ENCODE measurements around the gene MKNK1.

MKNK1 gene

GRCh38 chr1:46616277-46617107 lies 12.4 kb upstream of the MKNK1 start, which contains the start of gene MOB3C:
Gene MOB3C, minus strand, starts transcription at chr1:46616811. Its CDS starts 3,490 bp downstream, at chr1:46613321.
- H3K4me3 ChIP-seq (ENCODE audit: low read length), result peak within 1 kb of the TSS; percentile 86
- H3K9ac ChIP-seq (ENCODE audit: low read length), result peak within 1 kb of the TSS; percentile 54
- no peaks in the 10 kb centered on the region for H3K27me3 ChIP-seq (ENCODE audit: control insufficient read depth, insufficient read depth, low read length)
- peak within 1 kb of the TSS; percentile 88 for H3K27ac ChIP-seq (ENCODE audit: low read depth, low read length)
- H3K4me1 ChIP-seq (ENCODE audit: control insufficient read depth, insufficient read depth, low read length), result peaks cover 28% of the 10 kb centered on the region
- H3K36me3 ChIP-seq (ENCODE audit: control insufficient read depth, insufficient read depth, low read length), result no peaks in the 10 kb centered on the region

GRCh38 chr1:46615735-46616134 lies 11.7 kb upstream of the MKNK1 start:
- no peaks in the 10 kb centered on the region for H3K36me3 ChIP-seq (ENCODE audit: control insufficient read depth, insufficient read depth, low read length)
- H3K27me3 ChIP-seq (ENCODE audit: control insufficient read depth, insufficient read depth, low read length), result no peaks in the 10 kb centered on the region
- peak overlapping the region; percentile 86 for H3K4me3 ChIP-seq (ENCODE audit: low read length)
- H3K9ac ChIP-seq (ENCODE audit: low read length), result peak overlapping the region; percentile 54
- H3K27ac ChIP-seq (ENCODE audit: low read depth, low read length), result peak overlapping the region; percentile 88
- H3K4me1 ChIP-seq (ENCODE audit: control insufficient read depth, insufficient read depth, low read length), result peaks cover 29% of the 10 kb centered on the region

GRCh38 chr1:46615088-46615487 lies 11.0 kb upstream of the MKNK1 start:
- H3K27ac ChIP-seq (ENCODE audit: low read depth, low read length), result peak overlapping the region; percentile 3
- H3K4me1 ChIP-seq (ENCODE audit: control insufficient read depth, insufficient read depth, low read length), result peaks cover 29% of the 10 kb centered on the region
- peak overlapping the region; percentile 86 for H3K4me3 ChIP-seq (ENCODE audit: low read length)
- H3K27me3 ChIP-seq (ENCODE audit: control insufficient read depth, insufficient read depth, low read length), result no peaks in the 10 kb centered on the region
- H3K9ac ChIP-seq (ENCODE audit: low read length), result no peak overlapping the region
- H3K36me3 ChIP-seq (ENCODE audit: control insufficient read depth, insufficient read depth, low read length), result no peaks in the 10 kb centered on the region

- Histone ChIP-seq H3K36me3 (ENCODE audit: control insufficient read depth, insufficient read depth, low read length) (no peaks in the 10 kb centered on the region), H3K4me1 (ENCODE audit: control insufficient read depth, insufficient read depth, low read length) (peaks cover 29% of the 10 kb centered on the region), H3K27ac (ENCODE audit: low read depth, low read length) (peak overlapping the region; percentile 62), H3K27me3 (ENCODE audit: control insufficient read depth, insufficient read depth, low read length) (no peaks in the 10 kb centered on the region), H3K9ac (ENCODE audit: low read length) (no peak overlapping the region), H3K4me3 (ENCODE audit: low read length) (no peak overlapping the region)
Observed at GRCh38 chr1:46614604-46614984, 10.5 kb upstream of the MKNK1 start.

GRCh38 chr1:46613661-46614603 lies 9.9 kb upstream of the MKNK1 start:
- H3K4me1 ChIP-seq (ENCODE audit: control insufficient read depth, insufficient read depth, low read length), result peaks cover 29% of the 10 kb centered on the region
- no peak overlapping the region for H3K9ac ChIP-seq (ENCODE audit: low read length)
- no peaks in the 10 kb centered on the region for H3K27me3 ChIP-seq (ENCODE audit: control insufficient read depth, insufficient read depth, low read length)
- H3K36me3 ChIP-seq (ENCODE audit: control insufficient read depth, insufficient read depth, low read length), result peaks cover 5% of the 10 kb centered on the region
- peak overlapping the region; percentile 34 for H3K4me3 ChIP-seq (ENCODE audit: low read length)
- H3K27ac ChIP-seq (ENCODE audit: low read depth, low read length), result peak overlapping the region; percentile 62

- Histone ChIP-seq H3K4me1 (ENCODE audit: control insufficient read depth, insufficient read depth, low read length) (peaks cover 29% of the 10 kb centered on the region), H3K27ac (ENCODE audit: low read depth, low read length) (no peak overlapping the region), H3K27me3 (ENCODE audit: control insufficient read depth, insufficient read depth, low read length) (no peaks in the 10 kb centered on the region), H3K36me3 (ENCODE audit: control insufficient read depth, insufficient read depth, low read length) (peaks cover 13% of the 10 kb centered on the region), H3K4me3 (ENCODE audit: low read length) (peak overlapping the region; percentile 34), H3K9ac (ENCODE audit: low read length) (no peak overlapping the region)
Observed at GRCh38 chr1:46612937-46613660, 9.0 kb upstream of the MKNK1 start.

GRCh38 chr1:46611691-46612221 lies 7.7 kb upstream of the MKNK1 start:
- H3K27ac ChIP-seq (ENCODE audit: low read depth, low read length), result no peak overlapping the region
- no peak overlapping the region for H3K9ac ChIP-seq (ENCODE audit: low read length)
- H3K4me1 ChIP-seq (ENCODE audit: control insufficient read depth, insufficient read depth, low read length), result peaks cover 29% of the 10 kb centered on the region
- no peaks in the 10 kb centered on the region for H3K27me3 ChIP-seq (ENCODE audit: control insufficient read depth, insufficient read depth, low read length)
- H3K4me3 ChIP-seq (ENCODE audit: low read length), result no peak overlapping the region
- H3K36me3 ChIP-seq (ENCODE audit: control insufficient read depth, insufficient read depth, low read length), result peaks cover 16% of the 10 kb centered on the region

GRCh38 chr1:46607345-46608130 lies 3.5 kb upstream of the MKNK1 start:
- Histone ChIP-seq H3K4me1 (ENCODE audit: control insufficient read depth, insufficient read depth, low read length) (peaks cover 17% of the 10 kb centered on the region), H3K4me3 (ENCODE audit: low read length) (no peak overlapping the region), H3K36me3 (ENCODE audit: control insufficient read depth, insufficient read depth, low read length) (peaks cover 16% of the 10 kb centered on the region), H3K27me3 (ENCODE audit: control insufficient read depth, insufficient read depth, low read length) (no peaks in the 10 kb centered on the region), H3K27ac (ENCODE audit: low read depth, low read length) (no peak overlapping the region), H3K9ac (ENCODE audit: low read length) (no peak overlapping the region)

- Histone ChIP-seq H3K9ac (ENCODE audit: low read length) (no peak overlapping the region), H3K27ac (ENCODE audit: low read depth, low read length) (no peak overlapping the region), H3K36me3 (ENCODE audit: control insufficient read depth, insufficient read depth, low read length) (peaks cover 16% of the 10 kb centered on the region), H3K4me1 (ENCODE audit: control insufficient read depth, insufficient read depth, low read length) (peaks cover 8% of the 10 kb centered on the region), H3K27me3 (ENCODE audit: control insufficient read depth, insufficient read depth, low read length) (no peaks in the 10 kb centered on the region), H3K4me3 (ENCODE audit: low read length) (no peak overlapping the region)
Observed at GRCh38 chr1:46606255-46606965, 2.3 kb upstream of the MKNK1 start.

- Histone ChIP-seq H3K4me1 (ENCODE audit: control insufficient read depth, insufficient read depth, low read length) (peaks cover 8% of the 10 kb centered on the region), H3K4me3 (ENCODE audit: low read length) (no peak overlapping the region), H3K27ac (ENCODE audit: low read depth, low read length) (no peak overlapping the region), H3K36me3 (ENCODE audit: control insufficient read depth, insufficient read depth, low read length) (peaks cover 16% of the 10 kb centered on the region), H3K9ac (ENCODE audit: low read length) (no peak overlapping the region), H3K27me3 (ENCODE audit: control insufficient read depth, insufficient read depth, low read length) (no peaks in the 10 kb centered on the region)
Observed at GRCh38 chr1:46605232-46605631, 1.2 kb upstream of the MKNK1 start.

- Histone ChIP-seq H3K4me3 (ENCODE audit: low read length) (peak overlapping the region; percentile 97), H3K4me1 (ENCODE audit: control insufficient read depth, insufficient read depth, low read length) (peaks cover 24% of the 10 kb centered on the region), H3K27ac (ENCODE audit: low read depth, low read length) (peak overlapping the region; percentile 79), H3K27me3 (ENCODE audit: control insufficient read depth, insufficient read depth, low read length) (no peaks in the 10 kb centered on the region), H3K9ac (ENCODE audit: low read length) (peak overlapping the region; percentile 99), H3K36me3 (ENCODE audit: control insufficient read depth, insufficient read depth, low read length) (peaks cover 7% of the 10 kb centered on the region)
Observed at GRCh38 chr1:46603481-46603857, 599 bp downstream of the MKNK1 start.
